A549 (cell line): Measurements from ENCODE around the gene GPR4.

Source experiments
- MAZ ChIP-seq: fragments of 150-350 bp; IDR thresholded peaks from 2 replicates; pipeline ENCODE4 v1.6.1; 2014; ENCODE audit warnings: antibody characterized with exemption, low read depth, low read length, borderline replicate concordance
- TF ChIP-seq, protein P1 (sequence below): fragments of 250-450 bp; sonication (Bioruptor Pico); IDR thresholded peaks from 2 replicates; pipeline ENCODE4 v1.5.0; 2021; ENCODE audit warnings: mild to moderate bottlenecking, moderate library complexity, borderline replicate concordance
- TF ChIP-seq, protein P2 (sequence below): fragments of >200 bp; sonication (Bioruptor Twin); formaldehyde crosslinking; IDR thresholded peaks from 3 replicates; pipeline ENCODE4 v1.5.1; 2016

DNA sequence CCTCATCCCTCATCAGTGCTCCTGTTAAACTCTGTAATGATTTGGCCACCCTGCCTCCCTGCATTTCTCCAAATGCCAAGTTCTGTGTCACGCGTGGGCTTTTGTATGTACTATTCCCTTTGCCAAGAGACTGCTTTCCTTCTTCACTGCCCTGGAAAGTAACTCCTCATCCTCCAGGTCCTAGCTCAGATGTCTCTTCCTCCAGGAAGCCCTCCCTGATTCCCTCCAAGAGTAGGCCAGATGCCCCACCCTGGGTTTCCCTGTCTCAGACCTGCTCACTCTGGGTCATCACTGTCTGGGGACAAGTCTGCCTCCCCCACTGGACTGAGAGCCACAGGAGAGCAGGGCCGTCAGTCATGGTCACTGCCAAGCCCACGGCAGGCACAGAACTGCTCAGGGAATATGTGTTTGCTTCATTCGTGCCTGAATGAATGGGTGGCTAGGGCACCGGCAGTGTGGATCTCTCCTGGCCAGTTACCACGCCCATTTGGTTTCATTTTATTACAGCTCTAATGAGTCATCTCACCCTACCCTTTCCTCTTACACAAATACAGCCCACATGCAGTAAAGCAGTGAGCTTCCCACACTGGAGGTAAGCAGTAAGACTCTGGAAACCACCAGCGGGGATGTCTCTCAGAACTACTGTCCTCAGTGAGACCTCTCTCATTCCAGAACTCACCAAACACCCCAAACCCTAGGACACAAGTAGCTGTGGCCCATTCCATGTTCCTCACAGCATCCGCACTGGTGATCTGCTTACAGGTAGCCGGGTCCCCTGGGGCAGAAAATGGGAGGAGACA lies 12.1 kb upstream of the GPR4 start:
- no peak for TF ChIP-seq MAZ
- TF ChIP-seq, protein P1, sequence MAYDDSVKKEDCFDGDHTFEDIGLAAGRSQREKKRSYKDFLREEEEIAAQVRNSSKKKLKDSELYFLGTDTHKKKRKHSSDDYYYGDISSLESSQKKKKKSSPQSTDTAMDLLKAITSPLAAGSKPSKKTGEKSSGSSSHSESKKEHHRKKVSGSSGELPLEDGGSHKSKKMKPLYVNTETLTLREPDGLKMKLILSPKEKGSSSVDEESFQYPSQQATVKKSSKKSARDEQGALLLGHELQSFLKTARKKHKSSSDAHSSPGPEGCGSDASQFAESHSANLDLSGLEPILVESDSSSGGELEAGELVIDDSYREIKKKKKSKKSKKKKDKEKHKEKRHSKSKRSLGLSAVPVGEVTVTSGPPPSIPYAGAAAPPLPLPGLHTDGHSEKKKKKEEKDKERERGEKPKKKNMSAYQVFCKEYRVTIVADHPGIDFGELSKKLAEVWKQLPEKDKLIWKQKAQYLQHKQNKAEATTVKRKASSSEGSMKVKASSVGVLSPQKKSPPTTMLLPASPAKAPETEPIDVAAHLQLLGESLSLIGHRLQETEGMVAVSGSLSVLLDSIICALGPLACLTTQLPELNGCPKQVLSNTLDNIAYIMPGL (CRISPR knock-in tag) = no peak
- TF ChIP-seq, protein P2, sequence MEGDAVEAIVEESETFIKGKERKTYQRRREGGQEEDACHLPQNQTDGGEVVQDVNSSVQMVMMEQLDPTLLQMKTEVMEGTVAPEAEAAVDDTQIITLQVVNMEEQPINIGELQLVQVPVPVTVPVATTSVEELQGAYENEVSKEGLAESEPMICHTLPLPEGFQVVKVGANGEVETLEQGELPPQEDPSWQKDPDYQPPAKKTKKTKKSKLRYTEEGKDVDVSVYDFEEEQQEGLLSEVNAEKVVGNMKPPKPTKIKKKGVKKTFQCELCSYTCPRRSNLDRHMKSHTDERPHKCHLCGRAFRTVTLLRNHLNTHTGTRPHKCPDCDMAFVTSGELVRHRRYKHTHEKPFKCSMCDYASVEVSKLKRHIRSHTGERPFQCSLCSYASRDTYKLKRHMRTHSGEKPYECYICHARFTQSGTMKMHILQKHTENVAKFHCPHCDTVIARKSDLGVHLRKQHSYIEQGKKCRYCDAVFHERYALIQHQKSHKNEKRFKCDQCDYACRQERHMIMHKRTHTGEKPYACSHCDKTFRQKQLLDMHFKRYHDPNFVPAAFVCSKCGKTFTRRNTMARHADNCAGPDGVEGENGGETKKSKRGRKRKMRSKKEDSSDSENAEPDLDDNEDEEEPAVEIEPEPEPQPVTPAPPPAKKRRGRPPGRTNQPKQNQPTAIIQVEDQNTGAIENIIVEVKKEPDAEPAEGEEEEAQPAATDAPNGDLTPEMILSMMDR = no peak
